GM23338 (cell line): ENCODE data around the gene KRT83. TPM values are rescaled to one million over a fixed set of nuclear protein-coding genes. Genes with fewer than 3 reads are reported as not detected.

ENCODE experiments used
- ATAC-seq: fragments of 200-7000 bp; cut with Tn5 transposase; 3 replicates; pipeline ENCODE4 v1.9.1; 2020
- DNase-seq: peaks from one replicate; pipeline ENCODE4 v3.0.0-alpha.2; 2015; ENCODE audit warnings: low spot score
- H2AFZ ChIP-seq: fragments of 200-600 bp; sonication (generic); 2 replicates; pipeline ENCODE4 v1.8.0; 2016; ENCODE audit warnings: antibody characterized with exemption, mild to moderate bottlenecking, moderate library complexity
- H3F3A ChIP-seq: fragments of 200-600 bp; sonication (generic); replicated peaks from 2 replicates; pipeline ENCODE4 v1.8.0; 2017; ENCODE audit warnings: antibody characterized with exemption, mixed run types, low read depth
- H3K27ac ChIP-seq: fragments of 200-600 bp; sonication (generic); 2 replicates; pipeline ENCODE4 v1.6.1; 2016; ENCODE audit warnings: low read depth
- H3K27me3 ChIP-seq: fragments of 200-600 bp; sonication (generic); 2 replicates; pipeline ENCODE4 v1.8.0; 2016; ENCODE audit warnings: mild to moderate bottlenecking, mixed run types, moderate library complexity; ENCODE audit not compliant: insufficient read depth
- H3K36me3 ChIP-seq: fragments of 200-600 bp; sonication (generic); 2 replicates; pipeline ENCODE4 v1.8.0; 2016; ENCODE audit warnings: mild to moderate bottlenecking; ENCODE audit not compliant: insufficient read depth
- H3K4me1 ChIP-seq: fragments of 200-600 bp; sonication (generic); 2 replicates; pipeline ENCODE4 v1.8.0; 2016; ENCODE audit warnings: mild to moderate bottlenecking, moderate library complexity; ENCODE audit not compliant: insufficient read depth
- H3K4me2 ChIP-seq: fragments of 200-600 bp; sonication (generic); 2 replicates; pipeline ENCODE4 v1.7.1; 2017; ENCODE audit warnings: mixed run types
- H3K4me3 ChIP-seq: fragments of 200-600 bp; sonication (generic); 2 replicates; pipeline ENCODE4 v1.6.1; 2016; ENCODE audit warnings: mixed run types
- H3K79me2 ChIP-seq: fragments of 200-600 bp; sonication (generic); replicated peaks from 2 replicates; pipeline ENCODE4 v1.8.0; 2017; ENCODE audit warnings: mild to moderate bottlenecking; ENCODE audit not compliant: insufficient read depth
- H3K9me2 ChIP-seq: fragments of 200-600 bp; sonication (generic); 2 replicates; pipeline ENCODE4 v1.8.0; 2017; ENCODE audit not compliant: insufficient read depth
- H4K20me1 ChIP-seq: fragments of 200-600 bp; sonication (generic); replicated peaks from 2 replicates; pipeline ENCODE4 v1.8.0; 2017; ENCODE audit warnings: mild to moderate bottlenecking; ENCODE audit not compliant: insufficient read depth
- H3K27ac Mint-ChIP-seq: 2 replicates; pipeline ENCODE4 v1.8.0; 2020; ENCODE audit warnings: inconsistent platforms, mild to moderate bottlenecking, moderate library complexity, mixed read lengths
- H3K27me3 Mint-ChIP-seq: 3 replicates; pipeline ENCODE4 v1.8.0; 2022; ENCODE audit warnings: low read depth, mild to moderate bottlenecking, moderate library complexity, mixed read lengths, inconsistent platforms; ENCODE audit not compliant: insufficient read depth, poor library complexity
- H3K36me3 Mint-ChIP-seq: 3 replicates; pipeline ENCODE4 v1.8.0; 2021; ENCODE audit warnings: low read depth, mild to moderate bottlenecking, inconsistent platforms, moderate library complexity, mixed read lengths
- H3K4me1 Mint-ChIP-seq: 3 replicates; pipeline ENCODE4 v1.8.0; 2020; ENCODE audit warnings: mild to moderate bottlenecking, inconsistent platforms, mixed read lengths
- H3K4me3 Mint-ChIP-seq: 3 replicates; pipeline ENCODE4 v1.8.0; 2021; ENCODE audit warnings: moderate library complexity, mild to moderate bottlenecking, inconsistent platforms, mixed read lengths
- H3K9me3 Mint-ChIP-seq: 3 replicates; pipeline ENCODE4 v1.8.0; 2020; ENCODE audit warnings: moderate library complexity, mild to moderate bottlenecking, inconsistent platforms, mixed read lengths
- CREB1 ChIP-seq: fragments of 250-450 bp; sonication (Bioruptor Pico); IDR thresholded peaks from 2 replicates; pipeline ENCODE4 v1.5.0; 2020; ENCODE audit warnings: low read depth, mild to moderate bottlenecking, moderate library complexity
- CTCF ChIP-seq, 2 experiments: fragments of 200-600 bp in 1 of 2; sonication (generic) in 1 of 2; conservative IDR thresholded peaks; 2 replicates each; pipeline versions ENCODE4 v1.5.1 to v1.6.1; 2016 to 2017; ENCODE audit warnings: antibody characterized with exemption in 2 of 2, low read depth in 2 of 2, mild to moderate bottlenecking in 2 of 2, moderate library complexity in 1 of 2
- EZH2 ChIP-seq: fragments of 200-600 bp; sonication (generic); IDR thresholded peaks from one replicate; pipeline ENCODE4 v1.8.0; 2017; ENCODE audit warnings: antibody characterized with exemption, mild to moderate bottlenecking, low read depth; ENCODE audit not compliant: unreplicated experiment
- EZH2phosphoT487 ChIP-seq: fragments of 200-600 bp; sonication (generic); IDR thresholded peaks from one replicate; pipeline ENCODE4 v1.8.1; 2018; ENCODE audit warnings: antibody characterized with exemption; ENCODE audit not compliant: unreplicated experiment
- JUNB ChIP-seq: IDR thresholded peaks from one replicate; pipeline ENCODE4 v1.6.1; 2016; ENCODE audit warnings: antibody characterized with exemption; ENCODE audit not compliant: unreplicated experiment
- NANOG ChIP-seq: IDR thresholded peaks from 2 replicates; pipeline ENCODE4 v1.6.1; 2016; ENCODE audit warnings: antibody characterized with exemption, borderline replicate concordance
- POLR2AphosphoS5 ChIP-seq: IDR thresholded peaks from 2 replicates; pipeline ENCODE4 v1.6.1; 2016; ENCODE audit warnings: antibody characterized with exemption, low read depth
- REST ChIP-seq: IDR thresholded peaks from one replicate; pipeline ENCODE4 v1.6.1; 2018; ENCODE audit warnings: antibody characterized with exemption; ENCODE audit not compliant: unreplicated experiment
- STAT1 ChIP-seq: IDR thresholded peaks from one replicate; pipeline ENCODE4 v1.6.1; 2016; ENCODE audit warnings: antibody characterized with exemption; ENCODE audit not compliant: unreplicated experiment
- ZNF114 ChIP-seq: fragments of 250-450 bp; sonication (Bioruptor Pico); IDR thresholded peaks from 2 replicates; pipeline ENCODE4 v1.5.0; 2020; ENCODE audit warnings: mild to moderate bottlenecking, moderate library complexity
- ZNF331 ChIP-seq: fragments of 250-450 bp; sonication (Bioruptor Pico); IDR thresholded peaks from 2 replicates; pipeline ENCODE4 v1.5.0; 2020; ENCODE audit warnings: low read depth, mild to moderate bottlenecking, moderate library complexity
- ZNF462 ChIP-seq: fragments of 250-450 bp; sonication (Bioruptor Pico); IDR thresholded peaks from 2 replicates; pipeline ENCODE4 v1.5.0; 2020; ENCODE audit warnings: mild to moderate bottlenecking, moderate library complexity
- polyA plus RNA-seq: library from polyadenylated mRNA; unstranded; fragments of >200 nt; fragmentation: Nextera tagmentation; extraction: Ambion mirVana; gene quantifications from 2 replicates; pipeline ENCODE4 v1.2.1, GENCODE V29; 2016
- total RNA-seq: library from RNA; depleted of rRNA; stranded (reverse); fragments of >200 nt; shearing (Covaris generic); gene quantifications from 2 replicates; pipeline ENCODE4 v1.2.3, GENCODE V29; 2014
- TF ChIP-seq, protein P1 (sequence below): IDR thresholded peaks from 2 replicates; pipeline ENCODE4 v1.6.1; 2016; ENCODE audit warnings: antibody characterized with exemption

KRT83 gene
- total and polyA plus RNA-seq, 2 experiments from 2014 or later: not detected

GRCh38 chr12:52267266-52267665 lies 53.9 kb downstream of the KRT83 start (continued):
- TF ChIP-seq EZH2: no peak
- no peak for TF ChIP-seq JUNB
- TF ChIP-seq POLR2AphosphoS5: no peak
- no peak for TF ChIP-seq NANOG
- no peak for TF ChIP-seq ZNF331 (CRISPR knock-in tag)
- no peak for TF ChIP-seq CREB1 (CRISPR knock-in tag)

GRCh38 chr12:52266514-52266913 lies 54.7 kb downstream of the KRT83 start:
- H3K4me3 ChIP-seq: no peak overlapping the region
- no peak overlapping the region for H2AFZ ChIP-seq
- H3K27ac Mint-ChIP-seq: no peak overlapping the region
- H3K27ac ChIP-seq: no peak overlapping the region
- DNase-seq: no peak
- TF ChIP-seq EZH2 (no peak), JUNB (no peak), ZNF331 (CRISPR knock-in tag) (no peak), POLR2AphosphoS5 (no peak), ZNF462 (no peak), CREB1 (CRISPR knock-in tag) (no peak), CTCF (conservative IDR thresholded peaks at IDR 0.05; ENCODE audit: low read depth in 2 of 2) (no peak), REST (no peak), STAT1 (no peak), ZNF114 (CRISPR knock-in tag) (no peak), EZH2phosphoT487 (no peak), NANOG (no peak)
- TF ChIP-seq, protein P1, sequence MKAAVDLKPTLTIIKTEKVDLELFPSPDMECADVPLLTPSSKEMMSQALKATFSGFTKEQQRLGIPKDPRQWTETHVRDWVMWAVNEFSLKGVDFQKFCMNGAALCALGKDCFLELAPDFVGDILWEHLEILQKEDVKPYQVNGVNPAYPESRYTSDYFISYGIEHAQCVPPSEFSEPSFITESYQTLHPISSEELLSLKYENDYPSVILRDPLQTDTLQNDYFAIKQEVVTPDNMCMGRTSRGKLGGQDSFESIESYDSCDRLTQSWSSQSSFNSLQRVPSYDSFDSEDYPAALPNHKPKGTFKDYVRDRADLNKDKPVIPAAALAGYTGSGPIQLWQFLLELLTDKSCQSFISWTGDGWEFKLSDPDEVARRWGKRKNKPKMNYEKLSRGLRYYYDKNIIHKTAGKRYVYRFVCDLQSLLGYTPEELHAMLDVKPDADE: no peak
- no peaks in the 10 kb centered on the region for H3F3A ChIP-seq
- H3K36me3 Mint-ChIP-seq: no peaks in the 10 kb centered on the region; the same call in 2 of the 3 replicates
- H3K4me1 Mint-ChIP-seq: no peaks in the 10 kb centered on the region
- H3K27me3 ChIP-seq: no peaks in the 10 kb centered on the region
- no peaks in the 10 kb centered on the region for H4K20me1 ChIP-seq
- H3K4me2 ChIP-seq: no peak overlapping the region
- ATAC-seq: no peak
- H3K9me3 Mint-ChIP-seq: peaks cover 11% of the 10 kb centered on the region
- peaks cover 9% of the 10 kb centered on the region; the same call in 1 of the 2 replicates for H3K9me2 ChIP-seq
- H3K27me3 Mint-ChIP-seq: peaks cover 2% of the 10 kb centered on the region
- no peaks in the 10 kb centered on the region for H3K4me1 ChIP-seq
- no peak overlapping the region for H3K4me3 Mint-ChIP-seq
- no peaks in the 10 kb centered on the region for H3K36me3 ChIP-seq
- no peaks in the 10 kb centered on the region for H3K79me2 ChIP-seq
